ENCODE results near the gene HIF3A. TPM values are rescaled to one million over a fixed set of nuclear protein-coding genes. Genes with fewer than 3 reads are reported as not detected.
"Not testable (repeated sequence)": the region's sequence is repeated elsewhere in the genome, so short reads cannot be mapped to it uniquely, and the experiment has no call there.

Gene HIF3A
- total and polyA plus RNA-seq, 2 donors = 0.66 to 13.1 TPM

DNA sequence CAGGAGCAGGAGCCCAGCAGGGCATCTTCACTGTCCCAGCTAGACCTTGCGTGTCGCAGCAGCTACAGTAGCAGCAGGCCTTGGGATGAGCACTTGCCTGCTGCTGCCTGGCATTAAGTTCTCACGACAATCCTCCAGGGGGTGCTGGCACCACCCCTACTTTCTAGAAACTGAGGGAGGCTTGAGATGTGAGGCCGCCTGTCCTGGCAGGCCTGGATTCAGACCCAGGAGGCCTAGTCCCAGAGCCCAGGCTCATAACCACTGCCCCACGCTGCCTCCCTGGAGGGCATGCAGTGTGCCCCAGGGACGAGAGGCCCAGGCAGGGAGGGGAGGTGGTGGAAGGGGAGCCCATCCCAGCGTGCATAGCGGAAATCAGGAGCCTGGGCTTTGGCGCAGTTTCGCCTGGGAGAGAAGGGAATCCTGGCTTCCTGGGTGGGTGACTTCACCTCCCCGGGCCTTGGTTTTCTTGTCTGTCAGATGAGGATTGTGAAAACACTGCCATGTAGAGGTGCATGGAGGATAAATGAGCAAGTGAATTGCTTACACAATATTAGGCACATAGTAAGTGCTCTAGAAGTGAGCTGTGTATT lies 76.2 kb downstream of the HIF3A start:
- peak overlapping the region in 1 of 2 donors; percentile 0 for H3K27ac ChIP-seq (ENCODE audit: low read depth in 1 of 2, low read length in 1 of 2)
- no peaks in the 10 kb centered on the region for H3K27me3 ChIP-seq (ENCODE audit: control insufficient read depth in 2 of 2, insufficient read depth in 1 of 2, low read length in 1 of 2)
- peaks cover 36 to 51% of the 10 kb centered on the region in 2 donors for H3K36me3 ChIP-seq (ENCODE audit: control insufficient read depth in 2 of 2, insufficient read depth in 2 of 2, low read length in 1 of 2)
- H3K4me1 ChIP-seq (ENCODE audit: control insufficient read depth in 2 of 2, insufficient read depth in 2 of 2, low read length in 2 of 2) = peaks cover 2 to 18% of the 10 kb centered on the region in 2 donors
- WGBS = 96% methylated on average over 11 of the region's 11 CpGs
- no peaks in the 10 kb centered on the region for H3K9me3 ChIP-seq (ENCODE audit: control insufficient read depth in 2 of 2, insufficient read depth in 1 of 2, low read length in 1 of 2)
- no peak overlapping the region for H3K4me3 ChIP-seq (ENCODE audit: low read length in 2 of 2)
- DNase-seq (ENCODE audit: low read depth in 6 of 9, low spot score in 9 of 9) = no peak

DNA sequence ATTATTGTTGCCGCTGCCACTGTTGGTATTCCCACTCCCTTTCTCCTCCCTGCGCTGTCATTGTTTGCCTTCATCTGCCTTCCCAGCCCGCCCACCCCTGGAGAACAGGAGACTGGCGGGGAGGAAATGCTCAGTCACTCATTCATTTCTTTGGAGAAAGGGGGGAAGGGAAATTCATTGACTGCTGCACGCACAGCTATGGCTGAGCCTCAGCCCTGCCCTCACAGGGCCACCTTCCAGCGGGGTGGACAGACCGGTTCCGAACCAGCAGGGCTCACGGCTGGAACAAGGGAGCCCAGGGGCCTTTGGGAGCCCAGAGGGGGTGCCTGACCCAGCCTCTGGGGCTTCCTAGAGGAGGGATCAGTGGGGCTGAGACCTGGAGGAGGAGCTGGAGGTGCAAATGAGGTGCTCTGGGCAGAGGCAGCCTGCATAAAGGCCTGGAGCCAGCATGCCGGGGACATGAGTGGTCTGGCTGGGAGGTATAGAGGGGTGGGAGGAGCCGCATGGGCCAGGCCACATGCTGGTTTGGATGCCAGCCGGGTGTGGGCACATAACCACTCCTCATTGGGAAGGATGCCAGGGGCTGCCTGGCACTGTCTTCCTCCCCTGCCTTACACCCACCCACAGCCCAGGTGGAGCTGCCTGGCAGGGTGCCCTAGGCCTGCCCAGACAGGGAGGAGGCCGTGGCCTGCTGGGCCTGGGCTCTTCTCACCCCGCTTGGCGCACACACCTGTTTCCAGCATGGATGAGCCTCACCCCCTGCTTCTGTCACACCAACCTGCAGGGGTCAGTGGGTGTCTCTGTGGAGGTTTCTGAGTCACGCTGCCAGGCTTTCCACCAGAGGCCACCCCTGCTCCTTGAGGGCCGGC lies 76.9 kb downstream of the HIF3A start:
- H3K36me3 ChIP-seq (ENCODE audit: control insufficient read depth in 2 of 2, insufficient read depth in 2 of 2, low read length in 1 of 2) = peaks cover 40 to 49% of the 10 kb centered on the region in 2 donors
- H3K27ac ChIP-seq (ENCODE audit: low read depth in 1 of 2, low read length in 1 of 2) = no peak overlapping the region
- WGBS = 68% methylated on average over 17 of the region's 17 CpGs
- peaks cover 2 to 18% of the 10 kb centered on the region in 2 donors for H3K4me1 ChIP-seq (ENCODE audit: control insufficient read depth in 2 of 2, insufficient read depth in 2 of 2, low read length in 2 of 2)
- H3K9me3 ChIP-seq (ENCODE audit: control insufficient read depth in 2 of 2, insufficient read depth in 1 of 2, low read length in 1 of 2) = no peaks in the 10 kb centered on the region
- H3K27me3 ChIP-seq (ENCODE audit: control insufficient read depth in 2 of 2, insufficient read depth in 1 of 2, low read length in 1 of 2) = no peaks in the 10 kb centered on the region
- DNase-seq (ENCODE audit: low read depth in 6 of 9, low spot score in 9 of 9) = no peak
- H3K4me3 ChIP-seq (ENCODE audit: low read length in 2 of 2) = no peak overlapping the region

DNA sequence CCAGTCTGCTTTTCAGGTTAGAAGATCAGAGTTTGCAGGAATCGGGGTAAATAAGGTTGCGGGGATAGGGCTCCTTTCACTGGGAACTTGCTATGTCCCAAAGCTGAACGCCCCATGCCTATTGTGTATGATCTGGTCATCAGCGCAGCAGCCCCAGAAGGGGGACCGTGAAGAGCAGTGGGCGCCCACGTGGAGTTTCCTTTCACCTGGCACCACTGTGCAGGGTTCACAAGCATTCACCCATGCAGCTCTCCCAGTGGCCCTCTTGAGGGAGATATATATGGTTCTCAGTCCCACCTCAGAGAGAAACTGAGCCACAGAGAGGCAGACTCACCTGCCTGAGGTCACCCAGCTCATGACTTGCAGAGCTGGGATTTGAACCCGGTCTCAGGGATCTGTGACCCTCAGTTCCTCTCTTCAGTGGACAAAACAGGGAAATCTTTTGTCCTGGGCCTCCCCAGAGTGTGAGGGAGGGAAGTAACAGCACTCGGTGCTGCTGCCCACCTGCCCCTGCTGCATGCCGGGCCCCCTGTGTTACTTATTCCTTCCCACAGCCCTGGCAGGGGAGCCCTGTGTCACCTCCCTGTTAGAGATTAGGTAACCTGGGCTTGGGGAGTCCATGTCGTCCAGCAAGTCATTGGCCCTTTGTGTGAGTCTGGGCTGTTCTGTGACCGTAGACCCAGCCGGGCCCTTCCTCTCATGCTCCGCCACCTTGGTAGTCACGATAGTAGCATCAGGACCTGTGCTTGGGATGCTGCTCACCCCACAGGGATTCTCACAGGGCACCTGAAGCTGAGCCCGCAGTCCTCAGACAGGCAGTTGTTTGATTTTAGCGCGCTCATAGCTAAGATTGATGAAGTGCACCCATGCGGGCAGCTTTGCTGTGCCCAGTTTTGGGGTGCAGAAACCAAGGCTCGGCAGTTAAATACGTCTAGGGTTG lies 78.0 kb downstream of the HIF3A start:
- H3K4me3 ChIP-seq (ENCODE audit: low read length in 2 of 2) = no peak overlapping the region
- H3K36me3 ChIP-seq (ENCODE audit: control insufficient read depth in 2 of 2, insufficient read depth in 2 of 2, low read length in 1 of 2) = peaks cover 45 to 50% of the 10 kb centered on the region in 2 donors
- no peak overlapping the region for H3K27ac ChIP-seq (ENCODE audit: low read depth in 1 of 2, low read length in 1 of 2)
- 90% methylated on average over 21 of the region's 21 CpGs for WGBS
- H3K27me3 ChIP-seq (ENCODE audit: control insufficient read depth in 2 of 2, insufficient read depth in 1 of 2, low read length in 1 of 2) = no peaks in the 10 kb centered on the region
- no peak for DNase-seq (ENCODE audit: low read depth in 6 of 9, low spot score in 9 of 9)
- peaks cover 2 to 18% of the 10 kb centered on the region in 2 donors for H3K4me1 ChIP-seq (ENCODE audit: control insufficient read depth in 2 of 2, insufficient read depth in 2 of 2, low read length in 2 of 2)
- H3K9me3 ChIP-seq (ENCODE audit: control insufficient read depth in 2 of 2, insufficient read depth in 1 of 2, low read length in 1 of 2) = no peaks in the 10 kb centered on the region

DNA sequence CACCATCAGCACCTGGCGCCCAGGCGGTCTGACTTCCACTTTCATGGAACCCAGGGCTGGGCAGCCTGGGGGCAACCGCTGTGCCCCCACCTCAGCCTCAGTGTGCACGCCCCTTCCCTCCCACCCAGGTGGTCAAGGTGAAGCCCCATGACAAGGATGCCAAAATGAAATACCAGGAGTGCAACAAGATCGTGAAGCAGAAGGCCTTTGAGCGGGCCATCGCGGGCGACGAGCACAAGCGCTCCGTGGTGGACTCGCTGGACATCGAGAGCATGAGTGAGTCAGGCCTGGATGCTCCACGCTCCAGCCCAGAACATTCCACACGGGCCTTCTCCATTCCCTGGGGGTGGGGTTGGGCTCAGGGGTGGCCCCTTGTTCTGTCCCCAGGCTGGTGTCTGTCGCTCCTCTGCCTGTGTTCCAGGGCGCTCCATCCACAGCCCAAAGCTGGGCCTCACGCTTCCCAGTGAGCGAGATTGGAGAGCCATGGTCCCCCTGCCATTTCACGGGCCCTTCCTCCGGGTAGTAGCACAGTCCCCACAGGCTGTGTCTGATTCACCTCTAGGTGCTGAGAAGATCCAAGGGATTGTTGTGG lies 78.7 kb downstream of the HIF3A start:
- not testable (repeated sequence) for H3K27ac ChIP-seq (ENCODE audit: low read depth in 1 of 2, low read length in 1 of 2); H3K4me3 ChIP-seq (ENCODE audit: low read length in 2 of 2); H3K9me3 ChIP-seq (ENCODE audit: control insufficient read depth in 2 of 2, insufficient read depth in 1 of 2, low read length in 1 of 2); DNase-seq (ENCODE audit: low read depth in 6 of 9, low spot score in 9 of 9); H3K27me3 ChIP-seq (ENCODE audit: control insufficient read depth in 2 of 2, insufficient read depth in 1 of 2, low read length in 1 of 2)
- WGBS = 96% methylated on average over 22 of the region's 22 CpGs
- peaks cover 2 to 18% of the 10 kb centered on the region in 2 donors for H3K4me1 ChIP-seq (ENCODE audit: control insufficient read depth in 2 of 2, insufficient read depth in 2 of 2, low read length in 2 of 2)
- peaks cover 43 to 48% of the 10 kb centered on the region in 2 donors for H3K36me3 ChIP-seq (ENCODE audit: control insufficient read depth in 2 of 2, insufficient read depth in 2 of 2, low read length in 1 of 2)

DNA sequence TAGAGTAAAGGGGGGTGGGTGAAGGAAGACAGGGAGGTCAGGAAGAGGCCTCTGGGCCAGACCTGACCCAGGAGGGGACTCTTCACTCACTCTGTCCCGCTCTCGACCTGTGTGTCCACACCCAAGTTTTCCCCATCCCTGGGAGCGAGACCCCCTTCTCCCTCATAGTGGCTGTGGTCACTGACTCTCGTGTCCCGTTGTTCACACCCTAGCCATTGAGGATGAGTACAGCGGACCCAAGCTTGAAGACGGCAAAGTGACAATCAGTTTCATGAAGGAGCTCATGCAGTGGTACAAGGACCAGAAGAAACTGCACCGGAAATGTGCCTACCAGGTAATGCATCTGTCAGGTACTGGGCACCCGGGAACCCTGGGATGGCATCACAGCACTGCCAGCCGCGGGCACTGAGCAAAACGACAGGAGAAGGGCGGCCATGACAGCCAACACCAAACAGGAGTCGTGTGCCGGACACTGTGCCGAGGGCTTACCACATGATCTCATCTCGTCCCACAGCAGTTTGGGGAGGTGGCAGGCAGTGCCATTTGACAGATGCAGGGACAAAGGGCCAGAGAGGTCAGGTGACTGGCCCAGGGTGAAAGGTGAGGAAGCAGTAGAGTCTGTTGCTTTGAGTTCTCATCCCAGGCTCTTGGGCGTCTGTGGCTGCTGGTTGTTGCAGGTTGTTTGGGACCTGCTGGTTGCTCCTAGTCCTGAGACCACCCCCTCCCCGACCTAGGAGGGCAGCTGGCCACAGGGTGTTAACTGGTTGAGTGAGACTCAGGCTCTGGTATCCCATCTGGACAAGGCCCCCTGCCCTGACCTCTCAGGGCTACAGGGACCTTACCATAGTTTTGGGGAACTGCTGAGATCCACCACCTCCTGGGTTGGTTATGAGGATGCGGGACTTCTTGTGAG lies 79.7 kb downstream of the HIF3A start:
- H3K4me3 ChIP-seq (ENCODE audit: low read length in 2 of 2) = no peak overlapping the region
- no peaks in the 10 kb centered on the region for H3K9me3 ChIP-seq (ENCODE audit: control insufficient read depth in 2 of 2, insufficient read depth in 1 of 2, low read length in 1 of 2)
- H3K36me3 ChIP-seq (ENCODE audit: control insufficient read depth in 2 of 2, insufficient read depth in 2 of 2, low read length in 1 of 2) = peaks cover 46 to 47% of the 10 kb centered on the region in 2 donors
- no peaks in the 10 kb centered on the region for H3K27me3 ChIP-seq (ENCODE audit: control insufficient read depth in 2 of 2, insufficient read depth in 1 of 2, low read length in 1 of 2)
- H3K27ac ChIP-seq (ENCODE audit: low read depth in 1 of 2, low read length in 1 of 2) = no peak overlapping the region
- peaks cover 2 to 11% of the 10 kb centered on the region in 2 donors for H3K4me1 ChIP-seq (ENCODE audit: control insufficient read depth in 2 of 2, insufficient read depth in 2 of 2, low read length in 2 of 2)
- WGBS = 98% methylated on average over 20 of the region's 20 CpGs
- no peak for DNase-seq (ENCODE audit: low read depth in 6 of 9, low spot score in 9 of 9)

DNA sequence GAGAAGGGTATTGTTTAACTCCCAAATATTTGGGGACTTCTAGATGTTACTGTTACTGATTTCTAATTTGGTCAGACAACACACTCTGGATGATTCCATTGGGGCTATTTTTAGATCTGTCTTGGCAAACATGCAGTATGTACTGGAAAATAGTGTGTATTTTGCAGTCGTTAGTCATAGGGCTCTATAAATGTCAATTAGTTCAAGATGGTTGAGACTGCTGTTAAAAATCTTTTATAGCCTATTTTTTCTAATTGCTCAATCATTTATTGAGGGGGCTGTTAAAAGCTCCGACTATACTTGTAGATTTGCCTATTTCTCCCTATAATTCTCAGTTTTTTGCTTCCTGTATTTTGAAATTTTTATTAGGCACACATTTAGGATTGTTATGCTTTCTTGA lies 81.4 kb downstream of the HIF3A start:
- Histone ChIP-seq H3K4me1 (ENCODE audit: control insufficient read depth in 2 of 2, insufficient read depth in 2 of 2, low read length in 2 of 2) (peaks cover 0 to 6% of the 10 kb centered on the region in 2 donors), H3K9me3 (ENCODE audit: control insufficient read depth in 2 of 2, insufficient read depth in 1 of 2, low read length in 1 of 2) (no peaks in the 10 kb centered on the region), H3K27ac (ENCODE audit: low read depth in 1 of 2, low read length in 1 of 2) (no peak overlapping the region), H3K27me3 (ENCODE audit: control insufficient read depth in 2 of 2, insufficient read depth in 1 of 2, low read length in 1 of 2) (no peaks in the 10 kb centered on the region), H3K4me3 (ENCODE audit: low read length in 2 of 2) (no peak overlapping the region), H3K36me3 (ENCODE audit: control insufficient read depth in 2 of 2, insufficient read depth in 2 of 2, low read length in 1 of 2) (peaks cover 53 to 61% of the 10 kb centered on the region in 2 donors)
- no peak for DNase-seq (ENCODE audit: low read depth in 6 of 9, low spot score in 9 of 9)
- WGBS = 89% methylated on average over 2 of the region's 2 CpGs

DNA sequence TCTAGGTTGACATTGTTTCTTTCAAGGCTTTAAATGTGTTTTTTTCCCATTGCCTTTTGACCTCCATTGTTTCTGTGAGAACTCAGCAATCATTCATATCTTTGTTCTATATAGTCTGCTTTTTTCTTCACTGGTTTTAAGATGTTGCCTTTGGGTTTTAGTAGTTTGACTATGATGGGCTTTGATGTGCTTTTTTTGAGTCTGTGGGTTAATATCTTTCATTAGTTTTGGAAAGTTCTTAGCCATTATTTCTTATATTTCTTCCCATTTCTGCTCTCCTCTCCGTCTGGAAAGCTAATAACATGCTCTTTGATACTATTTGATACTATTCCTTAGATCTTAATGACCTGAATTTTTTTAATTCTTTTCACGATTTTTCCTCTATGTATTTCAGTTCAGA lies 83.8 kb downstream of the HIF3A start:
- WGBS = 97% methylated on average over 2 of the region's 2 CpGs
- H3K36me3 ChIP-seq (ENCODE audit: control insufficient read depth in 2 of 2, insufficient read depth in 2 of 2, low read length in 1 of 2) = peaks cover 61 to 76% of the 10 kb centered on the region in 2 donors
- H3K4me1 ChIP-seq (ENCODE audit: control insufficient read depth in 2 of 2, insufficient read depth in 2 of 2, low read length in 2 of 2) = no peaks in the 10 kb centered on the region
- no peak for DNase-seq (ENCODE audit: low read depth in 6 of 9, low spot score in 9 of 9)
- H3K27ac ChIP-seq (ENCODE audit: low read depth in 1 of 2, low read length in 1 of 2) = no peak overlapping the region
- no peaks in the 10 kb centered on the region for H3K9me3 ChIP-seq (ENCODE audit: control insufficient read depth in 2 of 2, insufficient read depth in 1 of 2, low read length in 1 of 2)
- H3K4me3 ChIP-seq (ENCODE audit: low read length in 2 of 2) = no peak overlapping the region
- no peaks in the 10 kb centered on the region for H3K27me3 ChIP-seq (ENCODE audit: control insufficient read depth in 2 of 2, insufficient read depth in 1 of 2, low read length in 1 of 2)

DNA sequence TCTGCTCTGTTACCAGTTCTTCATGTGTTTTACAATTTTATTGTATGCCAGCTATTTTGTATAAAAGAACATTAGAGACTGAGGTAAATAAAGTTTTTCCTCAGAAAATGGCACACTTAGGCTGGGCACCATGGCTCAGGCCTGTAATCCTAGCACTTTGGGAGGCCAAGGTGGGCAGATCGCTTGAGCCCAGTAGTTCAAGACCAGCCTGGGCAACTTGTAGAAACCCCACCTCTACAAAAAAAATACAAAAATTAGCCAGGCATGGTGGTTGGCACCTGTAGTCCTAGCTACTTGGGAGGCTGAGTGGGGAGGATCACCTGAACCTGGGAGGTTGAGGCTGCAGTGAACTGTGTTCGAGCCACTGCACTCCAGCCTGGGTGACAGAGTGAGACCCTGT lies 84.5 kb downstream of the HIF3A start:
- H3K27ac ChIP-seq (ENCODE audit: low read depth in 1 of 2, low read length in 1 of 2) = no peak overlapping the region
- no peak overlapping the region for H3K4me3 ChIP-seq (ENCODE audit: low read length in 2 of 2)
- no peaks in the 10 kb centered on the region for H3K27me3 ChIP-seq (ENCODE audit: control insufficient read depth in 2 of 2, insufficient read depth in 1 of 2, low read length in 1 of 2)
- H3K9me3 ChIP-seq (ENCODE audit: control insufficient read depth in 2 of 2, insufficient read depth in 1 of 2, low read length in 1 of 2) = no peaks in the 10 kb centered on the region
- H3K4me1 ChIP-seq (ENCODE audit: control insufficient read depth in 2 of 2, insufficient read depth in 2 of 2, low read length in 2 of 2) = no peaks in the 10 kb centered on the region
- DNase-seq (ENCODE audit: low read depth in 6 of 9, low spot score in 9 of 9) = no peak
- WGBS = 95% methylated on average over 2 of the region's 2 CpGs
- H3K36me3 ChIP-seq (ENCODE audit: control insufficient read depth in 2 of 2, insufficient read depth in 2 of 2, low read length in 1 of 2) = peaks cover 59 to 77% of the 10 kb centered on the region in 2 donors
